K562 (cell line): ENCODE measurements around the gene AAGAB. TPM values are rescaled to one million over a fixed set of nuclear protein-coding genes. Genes with fewer than 3 reads are reported as not detected.

Experiments
- ATAC-seq: fragments of 200-7000 bp; cut with Tn5 transposase; 3 replicates; pipeline ENCODE4 v1.9.1; 2020; ENCODE audit warnings: moderate library complexity
- BruUV-seq: library from RNA; stranded (reverse); fragments of 400-500 nt; replicated peaks from 2 replicates; lab custom pipeline; 2021; lab: Mats Ljungman, UMichigan
- CTCF ChIA-PET: fragments of 300-600 bp; formaldehyde crosslinking; extraction: SDS; loops from one replicate; lab custom pipeline; 2021; ENCODE audit warnings: low intra/inter-chr PET ratio; lab: Yijun Ruan, JAX
- POLR2A ChIA-PET: fragments of 300-600, 350-650 bp; sonication (Branson Sonifier 250); formaldehyde crosslinking; extraction: SDS; loops from one replicate; lab custom pipeline; 2021; ENCODE audit warnings: antibody characterized with exemption, inconsistent platforms; lab: Yijun Ruan, JAX
- DNase-seq, 4 experiments: peaks; one replicate each; pipeline versions ENCODE4 v3.0.0 to v3.0.0-alpha.2; 2011 to 2018; ENCODE audit warnings: low spot score in 3 of 4, mixed read lengths in 3 of 4; ENCODE audit errors: extremely low read depth in 1 of 4
- FAIRE-seq: peaks from 2 replicates; lab custom pipeline; 2011; peaks lifted over from hg19 to GRCh38; lab: Jason Lieb, UNC
- H2AFZ ChIP-seq: 2 replicates; pipeline ENCODE4 v1.6.0; 2011; ENCODE audit warnings: low read depth, low read length, control low read depth, inconsistent platforms
- H3K27ac ChIP-seq: fragments of 200-600 bp; 3 replicates; pipeline ENCODE4 v1.8.0; 2011; ENCODE audit warnings: low read depth, mild to moderate bottlenecking, control low read depth, inconsistent platforms, low read length, moderate library complexity, mixed read lengths; ENCODE audit errors: extremely low read depth
- H3K27me3 ChIP-seq, 2 experiments: fragments of 300-600 bp in 1 of 2; 2 replicates in 1 of 2; 3 replicates in 1 of 2; pipeline versions ENCODE4 v1.6.0 to v1.8.0; 2011; ENCODE audit warnings: inconsistent platforms in 2 of 2, low read length in 2 of 2, mild to moderate bottlenecking in 1 of 2, mixed read lengths in 1 of 2, moderate library complexity in 1 of 2; ENCODE audit not compliant: control insufficient read depth in 2 of 2, insufficient read depth in 2 of 2
- H3K36me3 ChIP-seq: fragments of 300-600 bp; 3 replicates; pipeline ENCODE4 v1.8.0; 2011; ENCODE audit warnings: mild to moderate bottlenecking, low read length, inconsistent platforms; ENCODE audit not compliant: control insufficient read depth, insufficient read depth
- H3K4me1 ChIP-seq, 2 experiments: fragments of 200-600 bp in 1 of 2; replicated peaks in 1 of 2; 2 replicates in 1 of 2; 3 replicates in 1 of 2; pipeline versions ENCODE4 v1.5.1 to v1.8.0; 2011; ENCODE audit warnings: inconsistent platforms in 2 of 2, low read length in 2 of 2, mild to moderate bottlenecking in 1 of 2, mixed read lengths in 1 of 2, moderate library complexity in 1 of 2; ENCODE audit not compliant: control insufficient read depth in 2 of 2, insufficient read depth in 2 of 2
- H3K4me2 ChIP-seq: 2 replicates; pipeline ENCODE4 v1.6.1; 2011; ENCODE audit warnings: low read length, control low read depth, inconsistent platforms, mixed read lengths; ENCODE audit not compliant: insufficient read depth
- H3K4me3 ChIP-seq: fragments of 200-600 bp; sonication (generic), shearing (Covaris generic); 2 replicates; pipeline ENCODE4 v1.5.1; 2016; ENCODE audit warnings: control low read depth, inconsistent platforms
- H3K79me2 ChIP-seq: fragments of 200-600 bp; 3 replicates; pipeline ENCODE4 v1.8.0; 2011; ENCODE audit warnings: low read length, inconsistent platforms; ENCODE audit not compliant: control insufficient read depth, insufficient read depth
- H3K9ac ChIP-seq, 2 experiments: 2 replicates each; pipeline versions ENCODE4 v1.6.0 to v1.6.1; 2011; ENCODE audit warnings: low read depth in 2 of 2, low read length in 2 of 2, control low read depth in 1 of 2, inconsistent platforms in 1 of 2, mild to moderate bottlenecking in 1 of 2, mixed read lengths in 1 of 2; ENCODE audit not compliant: insufficient read depth in 1 of 2
- H3K9me1 ChIP-seq: one replicate; pipeline ENCODE4 v1.6.0; 2011; ENCODE audit warnings: inconsistent platforms, mild to moderate bottlenecking, low read length, moderate library complexity; ENCODE audit not compliant: control insufficient read depth, insufficient read depth
- H3K9me3 ChIP-seq: replicated peaks from 2 replicates; pipeline ENCODE4 v1.5.1; 2011; ENCODE audit warnings: low read depth, low read length, inconsistent platforms; ENCODE audit not compliant: control insufficient read depth, insufficient read depth
- H4K20me1 ChIP-seq: replicated peaks from 2 replicates; pipeline ENCODE4 v1.6.1; 2011; ENCODE audit warnings: low read length, inconsistent platforms, mixed read lengths; ENCODE audit not compliant: control insufficient read depth, insufficient read depth
- BCOR ChIP-seq: fragments of 450-650 bp; IDR thresholded peaks from 2 replicates; pipeline ENCODE4 v1.6.1; 2016
- BRD9 ChIP-seq: fragments of 450-650 bp; IDR thresholded peaks from 2 replicates; pipeline ENCODE4 v1.6.1; 2018; ENCODE audit warnings: low read depth; ENCODE audit not compliant: partially characterized antibody
- DIDO1 ChIP-seq: fragments of 450-650 bp; IDR thresholded peaks from 2 replicates; pipeline ENCODE4 v1.6.1; 2016; ENCODE audit warnings: low read depth, missing biosample characterization, missing genetic modification characterization
- DNMT1 ChIP-seq: fragments of 450-650 bp; IDR thresholded peaks from 2 replicates; pipeline ENCODE4 v1.6.1; 2016; ENCODE audit warnings: antibody characterized with exemption, mild to moderate bottlenecking
- E2F3 ChIP-seq: fragments of 250-450 bp; sonication (Bioruptor Pico); IDR thresholded peaks from 2 replicates; pipeline ENCODE4 v1.4.0; 2020; ENCODE audit warnings: mild to moderate bottlenecking
- FOXM1 ChIP-seq, 2 experiments: fragments of 450-650 bp in 1 of 2; sonication (generic) in 1 of 2; formaldehyde crosslinking in 1 of 2; IDR thresholded peaks; 2 replicates each; pipeline versions ENCODE4 v1.6.1 to v1.9.0; 2017 to 2022; ENCODE audit warnings: low read depth in 2 of 2, mild to moderate bottlenecking in 2 of 2, missing genetic modification reagents in 1 of 2, moderate library complexity in 1 of 2
- KHSRP ChIP-seq: fragments of 450-650 bp; IDR thresholded peaks from 2 replicates; pipeline ENCODE4 v1.6.1; 2017
- MCM5 ChIP-seq: fragments of 450-650 bp; IDR thresholded peaks from 2 replicates; pipeline ENCODE4 v1.6.1; 2016; ENCODE audit warnings: low read depth
- MEIS2 ChIP-seq: fragments of 450-650 bp; IDR thresholded peaks from 2 replicates; pipeline ENCODE4 v1.6.1; 2014; ENCODE audit warnings: mild to moderate bottlenecking; ENCODE audit not compliant: partially characterized antibody
- PCBP1 ChIP-seq: fragments of 200-400 bp; formaldehyde crosslinking; IDR thresholded peaks from 2 replicates; pipeline ENCODE4 v1.6.1; 2018; ENCODE audit warnings: mild to moderate bottlenecking, low read depth, low read length; ENCODE audit not compliant: poor library complexity, severe bottlenecking
- PHF20 ChIP-seq: fragments of 450-650 bp; IDR thresholded peaks from 2 replicates; pipeline ENCODE4 v1.6.1; 2018; ENCODE audit not compliant: partially characterized antibody
- PRPF4 ChIP-seq: fragments of 200-400 bp; formaldehyde crosslinking; IDR thresholded peaks from one replicate; pipeline ENCODE4 v1.6.1; 2017; ENCODE audit warnings: low read length, low read depth, mild to moderate bottlenecking; ENCODE audit not compliant: insufficient read depth, poor library complexity, severe bottlenecking
- RBM15 ChIP-seq: fragments of 200-400 bp; formaldehyde crosslinking; IDR thresholded peaks from 2 replicates; pipeline ENCODE4 v1.6.1; 2018; ENCODE audit warnings: mild to moderate bottlenecking, low read length, moderate library complexity; ENCODE audit not compliant: insufficient read depth
- RBM39 ChIP-seq: fragments of 200-400 bp; formaldehyde crosslinking; optimal IDR thresholded peaks from 2 replicates; pipeline ENCODE3; 2018; ENCODE audit warnings: low read depth, low read length
- TCF7 ChIP-seq: sonication (generic); IDR thresholded peaks from 2 replicates; pipeline ENCODE4 v1.6.1; 2016; ENCODE audit warnings: antibody characterized with exemption, borderline replicate concordance
- TRIM25 ChIP-seq: fragments of 450-650 bp; IDR thresholded peaks from 2 replicates; pipeline ENCODE4 v1.7.0; 2016; ENCODE audit warnings: borderline replicate concordance
- ZNF436 ChIP-seq: fragments of 250-450, 450-650 bp; sonication (Bioruptor Pico); formaldehyde crosslinking; IDR thresholded peaks from 2 replicates; pipeline ENCODE4 v1.7.0; 2020; ENCODE audit warnings: mild to moderate bottlenecking
- ZNF77 ChIP-seq: fragments of 250-450 bp; sonication (Bioruptor Pico); IDR thresholded peaks from 2 replicates; pipeline ENCODE4 v1.5.0; 2020
- WGBS: fragments of 100-300 bp; shearing (Covaris generic); methylation state at CpG from one replicate; pipeline ENCODE4 v1.1.6; 2016; ENCODE audit warnings: low coverage, mixed read lengths; ENCODE audit not compliant: insufficient coverage; ENCODE audit errors: missing lambda C conversion rate; 5-methylcytosine and 5-hydroxymethylcytosine counted together
- in situ Hi-C: fragments of 300-500 bp; cut with MboI; formaldehyde crosslinking; loops from 4 replicates; pipeline ENCODE4 v1.15.0; 2018; ENCODE audit warnings: inconsistent platforms, mixed read lengths
- intact Hi-C: fragments of 100-400 bp; cut with micrococcal nuclease; formaldehyde crosslinking; loops from 2 replicates; pipeline ENCODE4 v1.14.2; 2022
- polyA plus RNA-seq, 8 experiments: library from polyadenylated mRNA; depleted of rRNA in 4 of 8; stranded (reverse) in 5 of 8; unstranded in 3 of 8; fragments of >200 nt; fragmentation: Nextera tagmentation in 2 of 8; fragmentation: Illumina TruSeq in 1 of 8; extraction: Ambion mirVana in 2 of 8; extraction: Trizol in 1 of 8; gene quantifications; 2 replicates each; pipeline versions ENCODE4 v1.2.1 to v1.2.3, GENCODE V29; 2011 to 2014; ENCODE audit warnings: inconsistent platforms in 1 of 8, missing spikeins in 1 of 8
- total RNA-seq, 7 experiments: library from RNA; depleted of rRNA in 6 of 7; stranded (reverse); fragments of >200 nt in 6 of 7; fragmentation: Illumina TruSeq in 2 of 7; extraction: Trizol in 2 of 7; gene quantifications; 2 replicates each; pipeline versions ENCODE4 v1.2.1 to v1.2.3, GENCODE V29; 2011 to 2021; ENCODE audit warnings: low replicate concordance in 1 of 7
- TF ChIP-seq, protein P1 (sequence below), 3 experiments: fragments of 200-800 bp in 1 of 3; sonication (Bioruptor generic) in 1 of 3; sonication (generic) in 1 of 3; formaldehyde crosslinking in 1 of 3; IDR thresholded peaks; 2 replicates each; pipeline versions ENCODE4 v1.6.1 to v1.8.0; 2016 to 2022; ENCODE audit warnings: mild to moderate bottlenecking in 2 of 3, missing compliant biosample characterization in 2 of 3, missing genetic modification characterization in 2 of 3, missing genetic modification reagents in 1 of 3
- TF ChIP-seq, protein P2 (sequence below), 2 experiments: fragments of 450-650 bp; IDR thresholded peaks; 2 replicates each; pipeline ENCODE4 v1.6.1; 2016

Gene AAGAB
- total and polyA plus RNA-seq, 9 of the 15 experiments (the other 6 are each of a cell fraction or from before 2014, with no cell fraction given): 17.8 to 109 (median 58.3) TPM

DNA sequence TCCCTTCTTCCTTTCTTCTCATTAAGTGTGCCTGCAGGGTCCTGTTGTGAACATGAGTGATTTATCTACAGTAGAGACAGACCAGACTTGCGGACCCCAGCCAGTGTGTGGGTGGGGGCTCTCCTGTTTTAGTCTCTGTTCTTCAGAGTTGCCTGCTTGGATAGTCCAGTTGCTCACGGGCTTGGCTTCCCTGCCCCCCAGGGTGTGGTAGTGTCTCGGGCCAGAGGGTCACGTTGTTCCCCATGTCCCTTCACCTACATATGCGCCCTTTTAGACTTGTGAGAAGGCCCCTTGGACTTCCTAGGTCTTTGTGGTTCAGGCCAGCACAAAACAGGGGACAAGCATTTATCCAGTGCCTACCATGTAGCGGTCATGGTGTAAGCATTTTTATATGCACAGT, 85.8 kb downstream of the AAGAB start (continued):
- TF ChIP-seq TRIM25 (no peak), FOXM1 (IDR thresholded peaks at IDR 0.05; ENCODE audit: low read depth) (no peak), FOXM1 (CRISPR knock-in tag; IDR thresholded peaks at IDR 0.05; ENCODE audit: low read depth) (no peak), PRPF4 (no peak), DIDO1 (no peak), MEIS2 (no peak), BRD9 (no peak), KHSRP (no peak), DNMT1 (no peak)

GRCh38 chr15:67167091-67167490, 87.4 kb downstream of the AAGAB start:
- 0 out of 2 replicates have a peak, but pooled peaks cover 8% of the 10 kb centered on the region for H4K20me1 ChIP-seq
- in situ Hi-C loops (no loop called here), intact Hi-C loops (no loop called here)
- no peak overlapping the region for H3K4me3 ChIP-seq
- H3K4me1 ChIP-seq: no peaks in the 10 kb centered on the region
- H3K4me2 ChIP-seq: no peak overlapping the region
- H3K36me3 ChIP-seq: peaks cover 40% of the 10 kb centered on the region; the same call in 2 of the 3 replicates
- CTCF ChIA-PET: no interaction called here
- BruUV-seq: no TSS peak
- H3K27ac ChIP-seq: no peak overlapping the region
- no peaks in the 10 kb centered on the region for H3K79me2 ChIP-seq
- no peaks in the 10 kb centered on the region for H3K27me3 ChIP-seq
- ATAC-seq (no peak), FAIRE-seq (no peak), DNase-seq (no peak)
- WGBS: 82% methylated on average over 4 of the region's 4 CpGs
- H3K9me1 ChIP-seq: no peaks in the 10 kb centered on the region
- POLR2A ChIA-PET: interaction anchor here (0.5 kb wide), 1 partner anchor 203 kb away, joined by 3 read pairs; no protein-coding TSS in a partner anchor
- H2AFZ ChIP-seq: no peak overlapping the region
- H3K9ac ChIP-seq: no peak overlapping the region
- no peaks in the 10 kb centered on the region for H3K9me3 ChIP-seq
- TF ChIP-seq, protein P1, sequence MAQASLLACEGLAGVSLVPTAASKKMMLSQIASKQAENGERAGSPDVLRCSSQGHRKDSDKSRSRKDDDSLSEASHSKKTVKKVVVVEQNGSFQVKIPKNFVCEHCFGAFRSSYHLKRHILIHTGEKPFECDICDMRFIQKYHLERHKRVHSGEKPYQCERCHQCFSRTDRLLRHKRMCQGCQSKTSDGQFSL (CRISPR knock-in tag; IDR thresholded peaks at IDR 0.05): no peak
- TF ChIP-seq, protein P1 (tag; IDR thresholded peaks at IDR 0.05): no peak
- no peak for TF ChIP-seq PCBP1
- TF ChIP-seq, protein P2, sequence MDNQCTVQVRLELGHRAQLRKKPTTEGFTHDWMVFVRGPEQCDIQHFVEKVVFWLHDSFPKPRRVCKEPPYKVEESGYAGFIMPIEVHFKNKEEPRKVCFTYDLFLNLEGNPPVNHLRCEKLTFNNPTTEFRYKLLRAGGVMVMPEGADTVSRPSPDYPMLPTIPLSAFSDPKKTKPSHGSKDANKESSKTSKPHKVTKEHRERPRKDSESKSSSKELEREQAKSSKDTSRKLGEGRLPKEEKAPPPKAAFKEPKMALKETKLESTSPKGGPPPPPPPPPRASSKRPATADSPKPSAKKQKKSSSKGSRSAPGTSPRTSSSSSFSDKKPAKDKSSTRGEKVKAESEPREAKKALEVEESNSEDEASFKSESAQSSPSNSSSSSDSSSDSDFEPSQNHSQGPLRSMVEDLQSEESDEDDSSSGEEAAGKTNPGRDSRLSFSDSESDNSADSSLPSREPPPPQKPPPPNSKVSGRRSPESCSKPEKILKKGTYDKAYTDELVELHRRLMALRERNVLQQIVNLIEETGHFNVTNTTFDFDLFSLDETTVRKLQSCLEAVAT (IDR thresholded peaks at IDR 0.05): no peak
- no peak for TF ChIP-seq MCM5
- no peak for TF ChIP-seq ZNF77 (CRISPR knock-in tag)
- no peak for TF ChIP-seq E2F3 (CRISPR knock-in tag)
- no peak for TF ChIP-seq PHF20
- no peak for TF ChIP-seq RBM39
- TF ChIP-seq BCOR: no peak
- no peak for TF ChIP-seq ZNF436
- TF ChIP-seq TCF7: no peak
- TF ChIP-seq RBM15: no peak
